Skin epidermis (tissue), 12 donors: ENCODE measurements around the gene DNAH6.
"Not testable (repeated sequence)": the region's sequence is repeated elsewhere in the genome, so short reads cannot be mapped to it uniquely, and the experiment has no call there.

Experiments
- H3K27ac ChIP-seq, 21 experiments: fragments of 200-600 bp; sonication (generic) in 11 of 21; one replicate each; pipeline ENCODE4 v1.5.0; 2020; ENCODE audit warnings: mild to moderate bottlenecking in 3 of 21, inconsistent platforms in 2 of 21, moderate library complexity in 2 of 21
- H3K4me3 ChIP-seq, 7 experiments: fragments of 200-600 bp; sonication (generic) in 2 of 7; one replicate each; pipeline ENCODE4 v1.5.0; 2020; ENCODE audit warnings: inconsistent platforms in 2 of 7, mild to moderate bottlenecking in 2 of 7, moderate library complexity in 1 of 7

The DNAH6 gene

DNA sequence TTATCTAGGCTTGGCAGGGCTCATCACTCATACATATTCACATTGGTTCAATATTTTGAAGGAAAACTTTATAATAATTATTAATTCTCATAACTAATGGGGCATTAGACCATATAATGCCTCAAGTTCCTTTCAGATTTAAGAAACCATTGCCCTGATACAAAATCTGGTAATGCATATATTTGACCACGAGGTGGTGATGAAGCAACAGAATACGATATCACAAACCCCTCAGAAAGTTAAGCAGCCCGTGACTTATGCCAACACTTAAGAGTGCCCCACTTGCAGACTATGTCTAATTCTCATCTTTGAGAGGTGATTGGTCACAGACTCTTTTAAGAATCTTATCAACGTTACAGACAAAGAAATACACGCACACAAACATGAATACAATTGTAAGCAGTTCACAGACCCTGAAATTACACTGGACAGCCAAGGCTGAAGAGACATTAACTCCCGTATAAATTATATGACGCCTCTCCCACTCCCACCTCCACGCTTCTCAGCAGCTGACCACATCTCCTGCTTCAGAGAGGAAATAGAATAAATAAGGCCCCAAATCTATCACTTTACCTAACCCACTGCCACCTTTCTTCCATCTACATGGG lies 20.7 kb upstream of the DNAH6 start:
- Histone ChIP-seq H3K4me3 (no peak overlapping the region), H3K27ac (no peak overlapping the region)

- Histone ChIP-seq H3K4me3 (no peak overlapping the region), H3K27ac (no peak overlapping the region)
Measured at GRCh38 chr2:84496386-84496785, 19.9 kb upstream of the DNAH6 start.

GRCh38 chr2:84497285-84497684 lies 19.0 kb upstream of the DNAH6 start:
- Histone ChIP-seq H3K4me3 (no peak overlapping the region), H3K27ac (no peak overlapping the region)

- Histone ChIP-seq H3K4me3 (no peak overlapping the region), H3K27ac (no peak overlapping the region)
Measured at GRCh38 chr2:84498150-84498799, 18.0 kb upstream of the DNAH6 start.

DNA sequence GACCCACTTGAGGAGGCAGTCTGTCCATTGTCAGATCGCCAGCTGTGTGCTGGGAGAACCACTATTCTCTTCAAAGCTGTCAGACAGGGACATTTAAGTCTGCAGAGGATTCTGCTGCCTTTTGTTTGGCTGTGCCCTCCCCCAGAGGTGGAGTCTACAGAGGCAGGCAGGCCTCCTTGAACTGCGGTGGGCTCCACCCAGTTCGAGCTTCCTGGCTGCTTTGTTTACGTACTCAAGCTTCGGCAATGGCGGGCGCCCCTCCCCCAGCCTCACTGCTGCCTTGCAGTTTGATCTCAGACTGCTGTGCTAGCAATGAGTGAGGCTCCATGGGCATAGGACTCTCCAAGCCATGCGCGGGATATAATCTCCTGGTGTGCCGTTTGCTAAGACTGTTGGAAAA lies 5.3 kb upstream of the DNAH6 start:
- H3K4me3 ChIP-seq, H3K27ac ChIP-seq: not testable (repeated sequence)

DNA sequence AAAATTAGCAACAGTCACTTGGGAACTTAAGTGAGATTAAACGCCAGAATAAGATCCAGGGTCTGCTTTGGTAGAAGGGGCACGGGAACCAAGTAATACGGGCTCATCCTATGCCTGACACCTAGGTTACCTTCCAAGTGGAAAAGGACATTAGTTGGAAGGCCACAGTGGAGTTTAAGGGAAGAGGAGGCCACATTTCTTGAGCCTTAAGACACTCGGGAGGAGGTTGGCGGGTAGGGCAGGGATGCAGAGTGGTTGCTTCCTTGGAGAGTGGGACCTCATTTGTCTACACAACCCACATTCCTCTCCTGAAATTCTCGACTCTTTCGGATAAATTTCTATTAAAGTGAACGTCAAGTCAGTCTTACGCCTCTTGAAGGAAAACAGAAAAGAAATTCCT lies 510 bp upstream of the DNAH6 start:
- peak overlapping the region in 2 of 21 experiments; percentile 41 to 59 for H3K27ac ChIP-seq
- H3K4me3 ChIP-seq, result peak overlapping the region in 6 of 7 experiments; percentile 31 to 55 (median 39)

- H3K4me3 ChIP-seq, result no peak overlapping the region
- no peak overlapping the region for H3K27ac ChIP-seq
Measured at GRCh38 chr2:84519332-84519957, 3.1 kb downstream of the DNAH6 start.

GRCh38 chr2:84526562-84526961 lies 10.3 kb downstream of the DNAH6 start:
- Histone ChIP-seq H3K4me3 (no peak overlapping the region), H3K27ac (peak overlapping the region in 2 of 21 experiments; percentile 9 to 18)

GRCh38 chr2:84527137-84528129 lies 11.1 kb downstream of the DNAH6 start:
- H3K27ac ChIP-seq, result peak overlapping the region in 2 of 21 experiments; percentile 9 to 18

DNA sequence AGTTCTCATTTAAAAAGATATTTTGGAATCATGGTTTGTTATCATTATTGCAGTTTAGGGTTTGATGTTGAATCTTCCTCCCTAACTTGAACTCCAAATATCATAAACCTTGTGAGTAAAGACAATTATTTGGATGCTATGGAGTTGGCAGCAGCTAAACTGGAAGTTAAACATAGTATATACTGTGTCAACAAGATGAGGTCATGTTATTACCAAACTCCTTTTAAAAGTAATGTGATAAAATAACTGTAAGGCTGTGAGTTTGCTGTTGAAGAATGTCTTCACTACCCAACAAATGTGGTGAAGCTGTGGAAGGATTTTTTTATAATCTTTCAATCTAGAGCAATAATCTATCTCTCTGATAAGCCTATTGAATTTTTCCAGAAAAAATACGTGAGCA lies 16.0 kb downstream of the DNAH6 start:
- Histone ChIP-seq H3K27ac (no peak overlapping the region), H3K4me3 (no peak overlapping the region)

More at GRCh38 chr2:84527137-84528129, 11.1 kb downstream of the DNAH6 start:
- no peak overlapping the region for H3K4me3 ChIP-seq

GRCh38 chr2:84534225-84534624 lies 17.9 kb downstream of the DNAH6 start:
- no peak overlapping the region for H3K4me3 ChIP-seq

DNA sequence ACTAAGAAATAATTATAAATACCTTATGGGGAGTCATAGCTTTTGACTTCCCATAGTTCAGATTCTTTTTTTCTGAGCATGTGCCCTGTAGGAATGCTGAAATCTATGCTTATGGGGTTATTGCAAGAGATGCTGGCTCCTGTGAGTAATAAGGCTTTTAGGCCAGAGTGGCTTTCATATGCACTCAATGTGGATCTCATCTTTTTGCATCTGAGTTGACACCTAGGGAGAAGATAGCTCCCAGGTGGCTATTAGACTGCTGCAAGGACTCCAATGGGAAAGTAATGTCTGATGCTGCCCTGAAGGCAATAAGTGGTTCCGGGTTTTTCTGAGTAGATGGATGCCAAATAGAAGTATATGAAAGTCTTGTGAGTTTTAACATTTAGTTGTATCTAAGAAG lies 21.0 kb downstream of the DNAH6 start:
- Histone ChIP-seq H3K27ac (no peak overlapping the region), H3K4me3 (no peak overlapping the region)

More at GRCh38 chr2:84534225-84534624, 17.9 kb downstream of the DNAH6 start:
- no peak overlapping the region for H3K27ac ChIP-seq

GRCh38 chr2:84539729-84540128 lies 23.4 kb downstream of the DNAH6 start:
- Histone ChIP-seq H3K4me3 (no peak overlapping the region), H3K27ac (no peak overlapping the region)

- H3K4me3 ChIP-seq, result no peak overlapping the region
- no peak overlapping the region for H3K27ac ChIP-seq
Measured at GRCh38 chr2:84545005-84545404, 28.7 kb downstream of the DNAH6 start.

- no peak overlapping the region for H3K4me3 ChIP-seq
- H3K27ac ChIP-seq, result no peak overlapping the region
Measured at GRCh38 chr2:84546551-84546950, 30.3 kb downstream of the DNAH6 start.

DNA sequence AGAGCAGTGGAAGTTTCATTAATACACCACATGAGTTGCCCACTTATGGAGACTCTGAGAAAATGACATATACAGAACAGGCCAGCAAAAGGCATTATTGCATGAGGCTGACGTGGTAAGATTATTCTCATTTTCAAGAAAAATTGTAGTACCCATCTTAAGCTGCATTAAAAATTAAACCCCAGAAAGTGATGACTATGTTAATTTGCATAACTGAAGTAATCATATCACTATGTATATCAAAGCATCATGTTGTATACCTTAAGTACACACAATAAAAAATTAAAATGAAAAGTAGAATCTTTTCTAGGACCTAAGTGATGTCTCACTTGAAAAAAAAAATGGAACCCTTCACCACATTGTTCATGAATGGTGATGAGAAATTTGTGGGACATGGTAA lies 32.0 kb downstream of the DNAH6 start:
- no peak overlapping the region for H3K4me3 ChIP-seq

GRCh38 chr2:84550916-84551315 lies 34.6 kb downstream of the DNAH6 start:
- H3K4me3 ChIP-seq, result no peak overlapping the region

More for the DNA sequence above, 32.0 kb downstream of the DNAH6 start:
- H3K27ac ChIP-seq, result no peak overlapping the region

GRCh38 chr2:84551526-84551925 lies 35.2 kb downstream of the DNAH6 start:
- H3K4me3 ChIP-seq, H3K27ac ChIP-seq: not testable (repeated sequence)

More at GRCh38 chr2:84550916-84551315, 34.6 kb downstream of the DNAH6 start:
- no peak overlapping the region for H3K27ac ChIP-seq

DNA sequence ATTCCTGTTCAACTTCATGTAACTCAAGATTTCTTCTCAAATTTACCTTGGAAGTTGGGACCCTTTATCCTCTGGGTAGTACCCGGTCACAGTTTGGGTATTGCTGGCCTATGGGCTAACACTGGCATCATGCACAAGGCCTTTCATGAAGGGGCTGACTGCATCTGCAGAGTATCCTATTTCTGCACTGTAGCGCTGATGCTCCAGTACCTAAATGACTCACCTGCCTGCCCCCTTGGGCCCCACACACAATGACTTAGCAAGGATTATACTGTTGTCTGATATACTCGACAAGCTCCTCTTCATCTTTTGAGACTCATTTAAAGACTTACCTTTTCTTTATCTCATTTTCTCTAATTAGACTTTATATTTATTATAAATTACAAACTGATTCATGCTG lies 39.9 kb downstream of the DNAH6 start:
- no peak overlapping the region for H3K27ac ChIP-seq
- H3K4me3 ChIP-seq, result no peak overlapping the region

- Histone ChIP-seq H3K27ac (no peak overlapping the region), H3K4me3 (no peak overlapping the region)
Measured at GRCh38 chr2:84559838-84560237, 43.5 kb downstream of the DNAH6 start.
